Measurements from ENCODE around the gene TSPAN11.

DNA sequence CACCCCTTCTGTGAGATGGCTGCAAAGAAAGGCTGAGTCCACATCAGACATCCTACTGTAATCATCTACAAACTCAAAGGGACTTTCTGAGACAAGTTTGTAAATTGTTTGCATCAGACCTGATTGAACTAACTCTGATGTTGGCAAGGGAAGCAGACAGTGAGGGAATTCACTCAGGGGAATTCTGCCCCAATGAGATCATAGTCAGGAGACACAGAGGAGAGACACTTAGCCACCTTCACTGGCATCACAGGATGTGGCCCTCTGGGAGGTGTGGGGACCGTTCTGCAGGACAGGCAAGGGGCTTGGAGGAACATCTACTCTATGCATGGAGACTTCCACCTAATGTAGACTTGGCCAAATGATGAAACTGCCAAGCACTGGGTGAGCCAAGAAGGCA, 76.5 kb downstream of the TSPAN11 start:
- TF ChIP-seq EZH2phosphoT487 (IDR thresholded peaks at IDR 0.05; ENCODE audit: insufficient read depth, low read depth) (no peak), EZH2 (IDR thresholded peaks at IDR 0.05; ENCODE audit: insufficient read depth, poor library complexity, severe bottlenecking) (no peak)
